H1 (cell line): ENCODE results near the gene TGFA. TPM values are rescaled to one million over a fixed set of nuclear protein-coding genes. Genes with fewer than 3 reads are reported as not detected.

ENCODE experiments used
- CEBPB ChIP-seq: IDR thresholded peaks from 2 replicates; pipeline ENCODE4 v1.6.1; 2012; ENCODE audit warnings: low read depth, low read length
- MAX ChIP-seq: IDR thresholded peaks from 2 replicates; pipeline ENCODE4 v1.6.1; 2012; ENCODE audit warnings: inconsistent platforms
- SIX5 ChIP-seq: IDR thresholded peaks from 2 replicates; pipeline ENCODE4 v1.6.1; 2011; ENCODE audit warnings: mild to moderate bottlenecking, low read depth, low read length
- polyA plus RNA-seq, 7 experiments: library from polyadenylated mRNA; depleted of rRNA in 3 of 7; stranded (reverse) in 5 of 7; unstranded in 2 of 7; fragments of >200 nt in 5 of 7; fragments of 200-250 nt in 2 of 7; gene quantifications; 1 replicate in 5 of 7; 2 replicates in 1 of 7; 4 replicates in 1 of 7; pipeline versions ENCODE4 v1.2.1 to v1.2.3, GENCODE V29; 2011 to 2013; ENCODE audit warnings: missing spikeins in 2 of 7, mixed read lengths in 2 of 7
- total RNA-seq: library from RNA; stranded (reverse); fragmentation: NEBNext Ultra II Directional; extraction: Animal tissue kit (Norgen Biotek cat#: 25700); gene quantifications from 2 replicates; pipeline ENCODE4 v1.2.1, GENCODE V29; 2021

Gene TGFA
- total and polyA plus RNA-seq, 2 of the 8 experiments (the other 6 are each of a cell fraction or from before 2014, with no cell fraction given), result 1.8 to 3.7 TPM

- no peak for TF ChIP-seq MAX
- no peak for TF ChIP-seq CEBPB
- TF ChIP-seq SIX5, result no peak
Observed at GRCh38 chr2:70536517-70537055, 17.0 kb downstream of the TGFA start (continued).
